Heart left ventricle (tissue), 16 donors: ENCODE measurements around the gene C4orf51. TPM values are rescaled to one million over a fixed set of nuclear protein-coding genes. Genes with fewer than 3 reads are reported as not detected.

Experiments
- ATAC-seq, 4 donors: fragments of 200-7000 bp; cut with Tn5 transposase; one replicate each; pipeline ENCODE4 v1.9.1; 2020 to 2022; ENCODE audit warnings: moderate library complexity in 4 of 4, mild to moderate bottlenecking in 3 of 4, moderate number of reproducible peaks in 1 of 4
- DNase-seq, 5 donors: peaks; one replicate each; pipeline ENCODE4 v3.0.0-alpha.2; 2020
- H3K27ac ChIP-seq, 12 donors: fragments of 200-600 bp; sonication (generic) in 4 of 12; one replicate each; pipeline versions ENCODE4 v1.5.0 to v1.8.0; 2016 to 2022; ENCODE audit warnings: mild to moderate bottlenecking in 2 of 12
- H3K27me3 ChIP-seq, 9 donors: fragments of 200-600 bp; sonication (generic) in 2 of 9; one replicate each; pipeline versions ENCODE4 v1.5.1 to v1.8.0; 2016 to 2022; ENCODE audit warnings: mild to moderate bottlenecking in 3 of 9
- H3K36me3 ChIP-seq, 9 donors: fragments of 200-600 bp; sonication (generic) in 2 of 9; one replicate each; pipeline versions ENCODE4 v1.5.0 to v1.8.0; 2018 to 2022; ENCODE audit warnings: mild to moderate bottlenecking in 2 of 9
- H3K4me1 ChIP-seq, 12 donors: fragments of 200-600 bp; sonication (generic) in 4 of 12; one replicate each; pipeline versions ENCODE4 v1.5.0 to v1.8.0; 2016 to 2022; ENCODE audit warnings: mild to moderate bottlenecking in 3 of 12
- H3K4me3 ChIP-seq, 12 donors: fragments of 200-600 bp; sonication (generic) in 4 of 12; one replicate each; pipeline versions ENCODE4 v1.5.0 to v1.8.0; 2017 to 2022; ENCODE audit warnings: mild to moderate bottlenecking in 9 of 12, moderate library complexity in 4 of 12
- H3K9me3 ChIP-seq, 12 donors: fragments of 200-600 bp; sonication (generic) in 4 of 12; one replicate each; pipeline versions ENCODE4 v1.5.0 to v1.8.0; 2016 to 2022; ENCODE audit warnings: mild to moderate bottlenecking in 1 of 12
- POLR2A ChIP-seq, 2 donors: fragments of 450-650 bp; IDR thresholded peaks; one replicate each; pipeline ENCODE4 v1.6.1; 2017; ENCODE audit warnings: antibody characterized with exemption in 2 of 2, mild to moderate bottlenecking in 2 of 2, moderate library complexity in 2 of 2
- WGBS, 4 donors: extraction: QIAGEN DNeasy Blood & Tissue Kit in 2 of 4; methylation state at CpG; one replicate each; pipeline versions ENCODE4 v1.1.5 to v1.1.7; 2013 to 2018; 5-methylcytosine and 5-hydroxymethylcytosine counted together
- intact Hi-C, 10 donors: fragments of 100-400 bp; cut with DNase I; formaldehyde crosslinking; loops; one replicate each; pipeline versions ENCODE4 v1.11.1 to v1.14.2; 2022
- polyA plus RNA-seq, 2 donors: library from polyadenylated mRNA; stranded (reverse); fragments of 200-250 nt; gene quantifications; one replicate each; pipeline ENCODE4 v1.2.3, GENCODE V29; 2013
- total RNA-seq, 9 donors: library from RNA; depleted of rRNA in 2 of 9; stranded (reverse); fragments of >200 nt in 2 of 9; fragmentation: NEBNext Ultra II Directional in 3 of 9; extraction: Animal tissue kit (Norgen Biotek cat#: 25700) in 3 of 9; gene quantifications; one replicate each; pipeline versions ENCODE4 v1.1.0 to v1.2.4, GENCODE V29; 2016 to 2023
- TF ChIP-seq, protein P1 (sequence below), 12 donors: fragments of 200-600 bp; sonication (generic) in 4 of 12; IDR thresholded peaks; one replicate each; pipeline versions ENCODE4 v1.5.0 to v1.8.0; 2018 to 2022; ENCODE audit warnings: antibody characterized with exemption in 12 of 12, mild to moderate bottlenecking in 5 of 12
- donor health status: ischemic (EF 13 %, LVEDD 7.1; RV severe dilation, severe dysfunction).
- donor health status: healthy with polysubstance abuse.
- donor health status: DM: no; HTN: yes; CAD: no.
- donor health status: DM: no; HTN: no; CAD: no.
- donor health status: ischemic (EF 25% LVEDD 6.9; RV normal size, moderate dysfunction).
- donor health status: ischemic (EF 25% LVEDD 5.7; RV mildly dilated, moderate dysfunction).
- donor health status: healthy.
- donor health status: DM: yes; HTN: yes; CAD: no.
- donor health status: ischemic (EF 35%, LVEDD 5.7; RV mildly dilated, moderate dysfunction).
- donor health status: nonischemic (EF 11% LVEDD 7.7; RV severe dilation, severe dysfunction).
- donor health status: DM: yes; HTN: yes; CAD: no.
- donor health status: PGD.
- donor health status: ischemic (EF 29% LVEDD 5.4; RV normal size, mild dysfunction).
- donor health status: nonischemic (EF 23%, LVEDD 6.1; RV moderate dilation, normal function).

Gene C4orf51
- total and polyA plus RNA-seq, 11 donors: not detected

DNA sequence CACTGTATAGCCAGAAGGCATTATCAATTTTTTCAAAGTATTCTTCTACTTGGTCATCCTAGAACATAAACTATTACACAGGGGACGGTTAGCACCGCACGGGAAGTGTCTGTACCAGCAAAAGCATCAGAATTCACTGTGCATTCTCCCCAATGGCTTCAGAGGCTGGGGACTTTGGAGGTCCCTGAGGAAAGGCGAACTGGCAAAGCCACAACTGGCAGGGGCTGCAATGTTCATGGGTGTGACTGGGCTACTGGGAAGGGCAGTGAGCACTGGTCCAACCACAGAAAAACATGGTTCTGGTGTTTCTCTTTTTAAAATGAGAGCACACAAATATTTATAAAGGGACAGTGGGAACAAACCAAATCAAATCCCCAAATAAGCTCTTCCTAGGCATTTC lies 83.5 kb downstream of the C4orf51 start:
- Histone ChIP-seq H3K27me3 (no peaks in the 10 kb centered on the region), H3K4me1 (peaks cover 0 to 4% (median 0%) of the 10 kb centered on the region in 12 donors), H3K9me3 (peaks cover 0 to 5% (median 0%) of the 10 kb centered on the region in 12 donors), H3K36me3 (peaks cover 0 to 67% (median 41%) of the 10 kb centered on the region in 9 donors), H3K27ac (no peak overlapping the region), H3K4me3 (no peak overlapping the region)
- ATAC-seq: no peak
- TF ChIP-seq, protein P1, sequence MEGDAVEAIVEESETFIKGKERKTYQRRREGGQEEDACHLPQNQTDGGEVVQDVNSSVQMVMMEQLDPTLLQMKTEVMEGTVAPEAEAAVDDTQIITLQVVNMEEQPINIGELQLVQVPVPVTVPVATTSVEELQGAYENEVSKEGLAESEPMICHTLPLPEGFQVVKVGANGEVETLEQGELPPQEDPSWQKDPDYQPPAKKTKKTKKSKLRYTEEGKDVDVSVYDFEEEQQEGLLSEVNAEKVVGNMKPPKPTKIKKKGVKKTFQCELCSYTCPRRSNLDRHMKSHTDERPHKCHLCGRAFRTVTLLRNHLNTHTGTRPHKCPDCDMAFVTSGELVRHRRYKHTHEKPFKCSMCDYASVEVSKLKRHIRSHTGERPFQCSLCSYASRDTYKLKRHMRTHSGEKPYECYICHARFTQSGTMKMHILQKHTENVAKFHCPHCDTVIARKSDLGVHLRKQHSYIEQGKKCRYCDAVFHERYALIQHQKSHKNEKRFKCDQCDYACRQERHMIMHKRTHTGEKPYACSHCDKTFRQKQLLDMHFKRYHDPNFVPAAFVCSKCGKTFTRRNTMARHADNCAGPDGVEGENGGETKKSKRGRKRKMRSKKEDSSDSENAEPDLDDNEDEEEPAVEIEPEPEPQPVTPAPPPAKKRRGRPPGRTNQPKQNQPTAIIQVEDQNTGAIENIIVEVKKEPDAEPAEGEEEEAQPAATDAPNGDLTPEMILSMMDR (IDR thresholded peaks at IDR 0.05): no peak
- intact Hi-C loops: no loop called here
- WGBS, 4 donors: 71 to 84% (median 76%) methylated on average over 4 of the region's 4 CpGs
- no peak for DNase-seq

DNA sequence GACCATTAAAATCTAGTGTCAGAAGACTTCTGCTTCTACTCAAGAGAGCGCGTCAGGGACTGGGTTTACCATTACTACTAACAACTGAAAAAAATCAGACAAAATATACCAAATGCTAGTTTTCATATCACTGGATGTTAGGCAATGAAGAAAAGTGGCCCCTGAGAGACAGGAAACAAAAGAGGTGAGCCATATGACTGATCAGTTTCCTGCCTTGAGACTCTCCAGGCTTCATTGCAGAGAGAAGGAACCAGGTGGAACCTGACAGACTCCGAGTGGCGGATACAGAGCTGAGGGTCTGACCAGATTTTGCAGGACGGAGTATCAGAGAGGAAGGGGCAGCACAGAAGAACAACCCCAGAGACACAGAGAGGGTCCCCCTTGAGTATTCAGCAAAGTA lies 86.3 kb downstream of the C4orf51 start:
- H3K9me3 ChIP-seq: peaks cover 0 to 5% (median 0%) of the 10 kb centered on the region in 12 donors
- peaks cover 0 to 2% (median 0%) of the 10 kb centered on the region in 12 donors for H3K4me1 ChIP-seq
- intact Hi-C loops: no loop called here
- H3K4me3 ChIP-seq: no peak overlapping the region
- H3K27ac ChIP-seq: no peak overlapping the region
- ATAC-seq (no peak), DNase-seq (no peak)
- H3K27me3 ChIP-seq: no peaks in the 10 kb centered on the region
- H3K36me3 ChIP-seq: peaks cover 0 to 44% (median 27%) of the 10 kb centered on the region in 9 donors
- 95 to 98% (median 98%) methylated on average over 5 of the region's 5 CpGs for WGBS, 4 donors
- TF ChIP-seq, protein P1 (IDR thresholded peaks at IDR 0.05): no peak
- no peak for TF ChIP-seq POLR2A (IDR thresholded peaks at IDR 0.05)

DNA sequence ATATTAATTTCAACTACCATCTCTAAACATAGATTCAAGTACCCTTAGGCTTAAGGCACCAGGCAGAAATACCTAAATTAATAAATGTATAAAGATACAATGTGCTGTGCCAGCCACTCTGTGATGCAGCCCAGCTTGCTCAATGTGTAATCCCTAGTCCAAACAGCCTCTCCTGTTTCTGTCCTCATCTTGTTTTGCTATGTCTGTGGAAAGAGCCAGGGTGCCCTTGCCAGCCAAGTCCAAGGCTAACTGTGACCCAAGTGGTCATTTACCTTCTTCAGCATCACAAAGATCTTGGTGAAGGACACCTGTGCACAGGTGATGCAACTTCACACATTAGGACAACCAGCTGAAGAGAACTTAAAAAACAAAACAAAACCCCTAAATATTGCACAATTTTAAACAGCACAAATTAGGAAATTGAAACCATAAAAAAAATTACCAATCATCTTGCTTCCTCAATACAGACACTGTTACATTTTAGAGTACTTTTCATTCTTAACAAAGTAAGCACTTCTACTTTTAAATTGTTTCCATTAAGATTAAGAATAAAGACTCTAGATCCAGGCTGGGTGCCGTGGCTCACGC lies 89.6 kb downstream of the C4orf51 start:
- ATAC-seq: no peak
- intact Hi-C loops: loop anchor here in 1 of 10 donors (5.0 kb wide), 1 partner anchor 32 kb away; no protein-coding TSS in a partner anchor
- DNase-seq: no peak
- Histone ChIP-seq H3K27ac (no peak overlapping the region), H3K4me1 (peaks cover 0 to 9% (median 0%) of the 10 kb centered on the region in 12 donors), H3K4me3 (no peak overlapping the region), H3K36me3 (peaks cover 0 to 49% (median 26%) of the 10 kb centered on the region in 9 donors), H3K9me3 (peaks cover 0 to 5% (median 0%) of the 10 kb centered on the region in 12 donors), H3K27me3 (no peaks in the 10 kb centered on the region)
- TF ChIP-seq POLR2A (IDR thresholded peaks at IDR 0.05): no peak
- TF ChIP-seq, protein P1 (IDR thresholded peaks at IDR 0.05): no peak
- WGBS, 4 donors: 90 to 97% (median 95%) methylated on average over 2 of the region's 2 CpGs

DNA sequence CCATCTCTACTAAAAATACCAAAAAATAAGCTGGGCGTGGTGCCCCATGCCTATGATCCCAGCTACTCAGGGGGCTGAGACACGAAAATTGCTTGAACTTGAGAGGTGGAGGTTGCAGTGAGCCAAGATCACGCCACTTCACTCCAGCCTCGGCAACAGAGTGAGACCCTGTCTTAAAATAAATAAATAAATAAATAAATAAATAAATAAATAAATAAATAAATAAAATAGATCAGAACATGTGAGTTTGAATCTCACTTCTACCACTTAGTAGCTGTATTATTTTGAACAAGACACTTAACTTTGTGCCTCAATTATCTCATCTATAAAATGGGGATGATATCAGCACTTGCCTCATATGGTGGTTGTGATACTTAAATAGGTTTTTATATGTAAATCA lies 90.2 kb downstream of the C4orf51 start:
- no peak for DNase-seq

More for the DNA sequence above, 90.2 kb downstream of the C4orf51 start:
- peaks cover 0 to 49% (median 24%) of the 10 kb centered on the region in 9 donors for H3K36me3 ChIP-seq
- no peak overlapping the region for H3K27ac ChIP-seq
- TF ChIP-seq POLR2A (IDR thresholded peaks at IDR 0.05): no peak
- TF ChIP-seq, protein P1 (IDR thresholded peaks at IDR 0.05): no peak
- no peak for ATAC-seq
- no peak overlapping the region for H3K4me3 ChIP-seq
- WGBS, 4 donors: 93 to 94% (median 94%) methylated on average over 4 of the region's 4 CpGs
- H3K4me1 ChIP-seq: peaks cover 0 to 9% (median 0%) of the 10 kb centered on the region in 12 donors
- intact Hi-C loops: loop anchor here in 1 of 10 donors (5.0 kb wide), 1 partner anchor 33 kb away; no protein-coding TSS in a partner anchor
- H3K27me3 ChIP-seq: no peaks in the 10 kb centered on the region
- H3K9me3 ChIP-seq: peaks cover 0 to 5% (median 0%) of the 10 kb centered on the region in 12 donors
